Natural killer cell treated with Interleukin-12 subunit alpha and Interleukin-12 subunit beta and Interleukin-15 and Interleukin-18, amount 100 ng/mL, for 72 hours (primary cell): ENCODE measurements around the gene ROR1. TPM values are rescaled to one million over a fixed set of nuclear protein-coding genes. Genes with fewer than 3 reads are reported as not detected.
"Not testable (repeated sequence)": the region's sequence is repeated elsewhere in the genome, so short reads cannot be mapped to it uniquely, and the experiment has no call there.

Experiments
- ATAC-seq, 2 donors: fragments of 150-1000 bp; cut with Tn5 transposase in 1 of 2; sonication (Bioruptor Pico), chemical (Tn5 transposase) in 1 of 2; 2 replicates each; pipeline ENCODE4 v1.10.0; 2021
- DNase-seq: peaks from one replicate; pipeline ENCODE4 v3.0.0; 2022; ENCODE audit warnings: low spot score
- H3K27ac Mint-ChIP-seq, 2 donors: 1 replicate in 1 of 2; 2 replicates in 1 of 2; pipeline ENCODE4 v1.8.0; 2022; ENCODE audit warnings: mixed read lengths in 2 of 2, mild to moderate bottlenecking in 1 of 2, moderate library complexity in 1 of 2
- H3K27me3 Mint-ChIP-seq, 2 donors: 1 replicate in 1 of 2; 2 replicates in 1 of 2; pipeline ENCODE4 v1.8.0; 2022; ENCODE audit warnings: mixed read lengths in 2 of 2
- H3K36me3 Mint-ChIP-seq: one replicate; pipeline ENCODE4 v1.8.0; 2022; ENCODE audit warnings: mixed read lengths
- H3K4me1 Mint-ChIP-seq, 2 donors: 1 replicate in 1 of 2; 2 replicates in 1 of 2; pipeline ENCODE4 v1.8.0; 2022; ENCODE audit warnings: low read depth in 2 of 2, mixed read lengths in 2 of 2, mild to moderate bottlenecking in 1 of 2
- H3K4me3 Mint-ChIP-seq: one replicate; pipeline ENCODE4 v1.8.0; 2022; ENCODE audit warnings: mixed read lengths
- H3K9me3 Mint-ChIP-seq: 2 replicates; pipeline ENCODE4 v1.8.0; 2022; ENCODE audit warnings: mixed read lengths
- total RNA-seq, 2 donors: library from RNA; stranded (reverse); gene quantifications; one replicate each; pipeline ENCODE4 v1.2.3, GENCODE V29; 2022

Gene ROR1
- total RNA-seq, 2 donors from 2014 or later = 0.38 TPM; not detected in 1

GRCh38 chr1:64224236-64224635 lies 450.4 kb downstream of the ROR1 start:
- peaks cover 7 to 11% of the 10 kb centered on the region in 2 donors for H3K4me1 Mint-ChIP-seq
- not testable (repeated sequence) for H3K36me3 Mint-ChIP-seq, DNase-seq, ATAC-seq, H3K9me3 Mint-ChIP-seq, H3K4me3 Mint-ChIP-seq
- peaks cover 20 to 45% of the 10 kb centered on the region in 2 donors for H3K27me3 Mint-ChIP-seq
- H3K27ac Mint-ChIP-seq = peak overlapping the region in 1 of 2 donors; percentile 63

- H3K36me3 Mint-ChIP-seq = no peaks in the 10 kb centered on the region
These were observed 454.5 kb downstream of the ROR1 start for GRCh38 chr1:64228167-64228957.

GRCh38 chr1:64229307-64229706 lies 455.5 kb downstream of the ROR1 start:
- H3K4me1 Mint-ChIP-seq = no peaks in the 10 kb centered on the region
- ATAC-seq (no peak), DNase-seq (no peak)
- no peak overlapping the region for H3K4me3 Mint-ChIP-seq
- peaks cover 22 to 40% of the 10 kb centered on the region in 2 donors for H3K27me3 Mint-ChIP-seq
- H3K9me3 Mint-ChIP-seq = no peaks in the 10 kb centered on the region
- H3K36me3 Mint-ChIP-seq = no peaks in the 10 kb centered on the region
- no peak overlapping the region for H3K27ac Mint-ChIP-seq

More at GRCh38 chr1:64228167-64228957, 454.5 kb downstream of the ROR1 start:
- Mint-ChIP-seq H3K27me3 (peaks cover 22 to 38% of the 10 kb centered on the region in 2 donors), H3K4me3 (no peak overlapping the region), H3K4me1 (peaks cover 5 to 6% of the 10 kb centered on the region in 2 donors), H3K9me3 (no peaks in the 10 kb centered on the region), H3K27ac (no peak overlapping the region)
- ATAC-seq (no peak), DNase-seq (no peak)

Other genes starting within 250 kb of the ROR1 start
- 10 to 100 TPM; 43.7 to 54.6 TPM for gene PGM1, start 180.6 kb upstream of the ROR1 start, total RNA-seq